Measurements from ENCODE around the gene TIMM44.
"Not testable (repeated sequence)": the region's sequence is repeated elsewhere in the genome, so short reads cannot be mapped to it uniquely, and the experiment has no call there.

TIMM44 gene

DNA sequence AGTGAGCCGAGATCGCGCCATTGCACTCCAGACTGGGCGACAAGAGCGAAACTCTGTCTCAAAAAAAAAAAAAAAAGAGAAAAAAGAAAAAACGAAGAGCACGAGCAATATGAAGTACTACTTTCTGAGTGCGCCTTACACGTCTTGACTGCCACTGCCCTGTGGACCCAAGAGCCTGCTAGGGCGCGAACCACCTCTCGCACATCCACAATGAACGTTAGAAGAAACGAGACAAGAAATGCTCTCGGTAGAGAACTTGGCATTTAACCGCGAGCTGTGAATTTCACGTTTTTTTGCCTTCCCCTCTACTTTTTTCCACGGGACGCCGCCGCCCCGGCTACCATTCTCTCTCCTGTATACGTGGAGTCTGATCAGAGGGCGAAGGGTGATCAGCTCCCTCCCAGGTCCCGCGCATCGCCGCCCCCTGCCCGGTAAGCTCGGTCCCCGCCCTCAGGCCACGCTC is 454 bp downstream of the TIMM44 start:
- no peak for DNase-seq

DNA sequence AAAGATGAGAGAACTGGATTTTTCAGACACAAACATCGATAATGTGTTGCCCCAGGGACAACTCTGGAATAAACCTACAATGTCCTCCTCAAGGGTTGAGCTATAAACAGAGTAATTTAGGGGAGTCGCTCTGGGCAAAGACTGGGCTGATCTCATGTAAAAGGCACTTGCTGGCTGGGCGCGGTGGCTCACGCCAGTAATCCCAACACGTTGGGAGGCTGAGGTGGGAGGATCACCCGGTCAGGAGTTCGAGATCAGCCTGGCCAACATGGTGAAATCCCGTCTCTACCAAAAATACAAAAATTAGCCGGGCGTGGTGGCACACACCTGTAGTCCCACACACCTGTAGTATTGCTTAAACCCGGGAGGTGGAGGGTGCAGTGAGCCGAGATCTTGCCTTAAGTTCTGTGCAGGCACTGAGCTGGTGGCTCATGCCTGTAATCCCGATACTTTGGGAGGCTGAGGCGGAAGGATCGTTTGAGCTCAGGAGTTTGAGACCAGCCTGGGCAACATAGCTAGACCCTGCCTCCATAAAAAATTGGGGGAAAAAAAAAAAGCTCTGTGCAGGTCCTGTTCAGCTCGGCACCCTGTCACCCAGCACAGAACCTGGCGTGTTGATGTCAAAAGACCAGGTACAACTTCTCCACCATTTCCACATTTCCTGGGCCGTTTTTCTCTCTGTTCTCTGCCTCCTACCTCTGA is 1.4 kb downstream of the TIMM44 start:
- no peak for DNase-seq

DNA sequence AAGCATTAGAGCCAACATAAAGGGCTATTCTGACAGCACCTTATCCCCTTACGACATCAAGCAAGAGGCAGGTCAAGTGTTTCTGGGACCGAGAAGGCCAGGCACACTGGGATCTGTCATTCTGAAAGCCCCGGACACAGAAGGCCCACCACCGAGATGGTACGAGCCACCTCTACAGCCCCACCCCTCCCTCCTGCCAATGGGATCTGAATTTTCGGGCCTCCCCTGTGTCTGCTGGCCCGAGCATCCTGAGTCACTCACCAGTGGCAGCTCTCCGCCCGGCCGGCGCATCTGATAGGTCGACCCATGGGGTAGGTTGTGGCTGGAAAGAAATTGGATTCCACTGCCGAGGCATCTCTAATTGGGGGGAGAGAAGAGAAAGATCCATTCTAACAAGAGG is 2.6 kb downstream of the TIMM44 start:
- DNase-seq: no peak

DNA sequence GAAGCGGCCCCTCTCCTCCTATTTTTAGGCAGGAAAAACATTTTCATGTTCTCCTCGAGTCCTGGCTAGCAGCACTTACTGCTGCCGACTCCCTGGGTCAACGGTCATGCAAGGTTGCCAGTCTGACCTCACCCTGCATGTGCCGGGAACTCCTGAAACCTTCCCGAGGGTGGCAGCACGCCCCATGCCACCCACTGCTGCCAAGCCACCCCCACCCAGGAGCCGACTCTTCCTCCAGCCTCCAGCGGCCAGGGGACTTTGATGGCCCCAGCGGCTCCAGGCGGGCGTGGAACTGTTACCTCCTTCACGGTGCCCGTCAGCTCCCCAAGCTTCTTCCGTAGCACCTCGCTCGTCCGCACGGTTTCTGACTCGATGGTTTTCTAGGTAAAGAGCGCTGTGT is 8.7 kb downstream of the TIMM44 start:
- DNase-seq: no peak

- no peak for DNase-seq
Measured at GRCh38 chr19:7933828-7934725, 9.4 kb downstream of the TIMM44 start.

DNA sequence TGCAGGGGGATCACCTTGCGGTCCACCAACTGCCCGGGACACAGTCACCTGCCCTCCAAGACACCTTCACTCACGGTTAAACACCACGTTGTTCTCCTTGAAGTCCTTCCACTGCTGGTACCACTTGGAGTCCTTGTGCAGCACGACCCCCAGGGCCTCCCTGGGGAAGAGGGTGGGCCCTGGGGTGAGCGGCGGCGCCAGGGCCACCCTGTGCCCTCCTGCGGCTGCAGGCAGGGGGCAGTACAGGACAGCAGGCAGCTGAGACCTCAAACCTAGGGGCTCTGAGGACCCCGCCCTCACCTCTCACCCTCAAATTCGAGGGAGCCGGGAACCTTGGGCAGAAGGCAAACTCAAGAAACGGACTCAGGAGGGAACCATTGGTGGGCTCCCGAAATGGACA is 10.1 kb downstream of the TIMM44 start:
- DNase-seq: no peak

- DNase-seq: no peak
Measured at GRCh38 chr19:7932930-7933300, 10.6 kb downstream of the TIMM44 start.

GRCh38 chr19:7932276-7932929 is 11.1 kb downstream of the TIMM44 start:
- no peak for DNase-seq

- no peak for DNase-seq
Measured at GRCh38 chr19:7931221-7932061, 12.0 kb downstream of the TIMM44 start.

GRCh38 chr19:7930765-7931164 is 12.7 kb downstream of the TIMM44 start:
- DNase-seq: no peak

- not testable (repeated sequence) for DNase-seq
Measured at GRCh38 chr19:7930030-7930429, 13.4 kb downstream of the TIMM44 start.

- DNase-seq: peak in 1 of 2 donors; percentile 80
Measured at GRCh38 chr19:7928741-7929701, 14.4 kb downstream of the TIMM44 start.

DNA sequence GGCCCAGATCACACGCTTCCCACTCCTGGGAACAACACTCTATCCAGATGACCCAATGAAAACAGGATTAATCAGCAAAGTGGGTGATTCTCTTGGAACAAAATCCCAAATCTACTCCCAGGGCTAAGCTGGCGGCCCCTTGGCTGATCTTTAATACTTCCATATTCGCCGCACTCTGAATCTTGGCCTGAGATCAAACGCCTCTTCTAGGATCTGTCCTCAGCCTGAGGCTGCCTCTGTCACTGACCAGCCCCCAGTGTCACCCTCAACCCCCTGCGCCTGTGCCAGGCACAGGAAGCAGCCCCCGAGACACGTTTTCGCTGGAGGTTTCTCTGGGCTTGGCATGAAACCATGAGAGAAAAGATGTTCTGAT is 15.1 kb downstream of the TIMM44 start:
- no peak for DNase-seq

DNA sequence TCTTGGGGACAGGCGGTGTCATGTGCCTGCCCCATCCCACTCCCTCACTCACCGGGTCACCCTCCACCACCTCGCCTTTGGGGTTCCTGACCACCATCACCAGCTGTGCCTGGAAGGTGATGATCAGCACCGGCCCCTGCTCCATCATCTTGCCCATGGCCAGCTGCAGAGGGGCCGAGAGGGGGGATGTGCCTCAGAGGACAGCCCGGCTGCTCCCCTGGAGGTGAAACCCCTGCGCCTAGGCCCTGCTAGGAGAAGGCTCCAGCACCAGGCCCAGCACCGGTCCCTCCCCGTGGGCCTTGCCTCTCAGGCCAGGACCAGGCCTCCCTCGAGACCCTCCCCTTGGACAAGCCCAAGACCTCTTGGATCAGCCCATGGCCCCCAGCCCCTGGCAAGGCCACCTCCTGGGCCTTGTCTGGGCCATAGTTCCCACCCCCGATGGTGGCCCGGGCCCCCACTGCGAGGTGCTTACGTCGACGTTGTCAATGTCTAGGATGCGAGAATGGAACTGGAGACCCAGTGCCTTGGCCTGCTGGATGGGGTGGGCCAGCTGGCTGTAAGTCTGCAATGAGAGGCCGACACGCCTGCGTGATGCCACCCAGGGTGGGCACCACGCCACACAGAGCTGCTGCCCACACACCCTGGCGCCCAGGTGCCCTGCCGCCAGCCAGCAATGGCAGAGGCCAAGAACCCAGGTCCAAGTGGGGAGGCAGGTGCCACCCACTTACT is 15.7 kb downstream of the TIMM44 start:
- DNase-seq: no peak

- no peak for DNase-seq
Measured at GRCh38 chr19:7926727-7927604, 16.5 kb downstream of the TIMM44 start.

DNA sequence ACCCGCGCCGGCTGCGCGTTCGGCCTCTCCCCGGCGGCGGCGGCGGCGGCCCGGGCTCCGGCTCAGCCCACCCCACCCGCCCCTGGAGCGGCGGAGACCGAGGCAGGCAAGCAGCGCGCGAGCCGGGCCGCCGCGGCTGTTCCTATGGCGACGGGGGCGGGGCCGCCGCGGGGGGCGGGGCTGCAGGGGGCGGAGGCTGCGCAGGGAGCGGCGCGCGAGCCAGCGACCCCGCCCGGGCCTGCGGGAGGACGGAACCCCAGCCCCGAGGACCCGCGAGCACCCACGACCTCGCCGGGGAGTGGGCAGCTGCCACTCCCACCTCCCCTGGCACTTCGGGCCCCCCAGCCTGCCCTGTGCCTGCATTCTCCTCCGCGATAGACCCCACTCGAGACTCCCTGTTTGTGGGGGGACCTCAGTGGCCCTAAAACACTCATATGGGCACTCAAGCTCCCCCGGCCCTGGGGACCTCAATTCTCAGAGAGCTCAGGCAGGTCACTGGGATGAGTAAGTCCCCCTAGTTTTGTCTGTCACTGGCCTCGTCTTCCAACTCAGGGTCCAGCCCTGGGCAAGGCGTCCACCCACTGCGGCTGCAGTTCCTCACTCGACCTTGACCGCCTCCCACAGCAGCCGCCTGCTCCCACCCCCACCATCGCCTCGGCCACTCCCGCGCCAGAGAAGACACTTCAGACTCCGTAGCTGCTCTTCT is 17.3 kb downstream of the TIMM44 start, which contains the start of gene CTXN1:
TSS of gene CTXN1 (minus strand) at position 115 of the 706 bp plus-strand sequence. CDS start 597 bp downstream, outside the sequence.
- peak in 1 of 2 donors; percentile 37 for DNase-seq

DNA sequence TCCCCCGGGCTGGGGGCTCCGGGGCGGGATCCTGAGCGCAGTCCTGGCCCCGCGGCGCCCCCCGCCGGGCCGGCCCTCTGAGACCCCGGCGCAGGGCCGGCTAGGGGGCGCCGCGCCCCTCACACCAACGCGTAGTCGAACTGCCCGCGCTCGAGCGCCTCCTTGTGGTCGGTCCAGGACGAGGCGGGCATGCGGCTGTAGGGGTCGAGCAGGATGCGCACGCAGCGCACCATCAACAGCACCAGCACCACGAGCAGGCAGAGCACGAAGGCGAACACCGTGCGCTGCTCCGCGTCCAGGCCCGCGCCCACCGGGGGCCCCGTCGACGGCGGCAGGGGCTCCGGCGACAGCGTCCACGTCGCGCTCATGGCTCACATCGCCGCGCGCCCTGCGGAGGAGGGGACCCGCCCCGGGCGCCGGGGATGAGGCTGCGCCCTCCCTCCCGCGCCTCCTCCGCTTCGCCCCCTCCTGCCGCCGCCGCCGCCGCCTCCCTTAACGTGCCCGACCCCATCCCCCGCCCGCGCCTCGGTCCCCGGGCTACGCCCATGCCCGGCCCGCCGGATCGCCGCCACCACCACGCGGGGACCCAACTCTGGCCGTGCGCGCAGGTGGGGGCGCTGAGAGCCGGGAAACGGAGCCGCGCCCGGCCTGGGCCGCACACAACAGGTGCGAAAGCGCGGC is 18.2 kb downstream of the TIMM44 start:
- DNase-seq: peak; percentile 18 to 58

GRCh38 chr19:7924651-7925170 is 18.8 kb downstream of the TIMM44 start:
- DNase-seq: no peak
